ENCODE results near the gene PHLPP1.

DNA sequence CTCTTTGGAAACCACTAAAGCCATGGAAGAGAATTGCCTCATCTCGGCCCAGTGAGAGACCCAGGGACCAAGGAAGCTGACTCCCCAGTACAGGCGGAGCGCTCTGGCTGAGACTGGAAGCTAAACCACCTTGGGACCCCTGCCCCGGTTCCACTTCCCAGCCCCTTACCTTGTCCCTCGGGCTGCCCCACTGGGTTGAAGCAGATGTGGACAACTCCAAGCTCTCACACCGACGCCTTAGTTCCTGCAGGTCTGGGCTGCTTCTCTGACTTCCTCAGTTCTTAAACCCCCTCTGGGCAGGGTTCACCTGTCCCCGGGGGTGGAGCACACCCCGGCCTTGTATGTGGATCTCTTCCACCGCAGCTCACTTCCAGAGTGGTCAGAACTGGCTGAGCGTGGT lies 266.2 kb downstream of the PHLPP1 start:
- TF ChIP-seq POLR2AphosphoS5 (IDR thresholded peaks at IDR 0.05; ENCODE audit: low read depth) (no peak), EZH2 (IDR thresholded peaks at IDR 0.05; ENCODE audit: low read depth, unreplicated experiment) (no peak), CTCF (conservative IDR thresholded peaks at IDR 0.05; ENCODE audit: low read depth in 2 of 2) (no peak), EZH2phosphoT487 (IDR thresholded peaks at IDR 0.05; ENCODE audit: unreplicated experiment) (no peak), REST (IDR thresholded peaks at IDR 0.05; ENCODE audit: unreplicated experiment) (no peak)
